ENCODE measurements around the gene LSM12.
A peak's percentile ranks its signal among the peaks of the same experiment; 100 is the strongest.

The LSM12 gene

GRCh38 chr17:44095647-44096496 lies 29.4 kb upstream of the LSM12 start:
- DNase-seq (ENCODE audit: low read depth), result peak; percentile 68

GRCh38 chr17:44095388-44095646 lies 28.8 kb upstream of the LSM12 start:
- DNase-seq (ENCODE audit: low read depth), result no peak

- no peak for DNase-seq (ENCODE audit: low read depth)
Measured at GRCh38 chr17:44094701-44095387, 28.4 kb upstream of the LSM12 start.

- no peak for DNase-seq (ENCODE audit: low read depth)
Measured at GRCh38 chr17:44093231-44093900, 26.9 kb upstream of the LSM12 start.

GRCh38 chr17:44092051-44092450 lies 25.6 kb upstream of the LSM12 start:
- DNase-seq (ENCODE audit: low read depth), result no peak

GRCh38 chr17:44091200-44091997 lies 24.9 kb upstream of the LSM12 start:
- DNase-seq (ENCODE audit: low read depth), result no peak

GRCh38 chr17:44088254-44088653 lies 21.8 kb upstream of the LSM12 start:
- no peak for DNase-seq (ENCODE audit: low read depth)

- DNase-seq (ENCODE audit: low read depth), result no peak
Measured at GRCh38 chr17:44087319-44087718, 20.8 kb upstream of the LSM12 start.

- DNase-seq (ENCODE audit: low read depth), result peak; percentile 71
Measured at GRCh38 chr17:44086364-44087311, 20.2 kb upstream of the LSM12 start.

GRCh38 chr17:44085908-44086307 lies 19.4 kb upstream of the LSM12 start:
- no peak for DNase-seq (ENCODE audit: low read depth)

GRCh38 chr17:44084921-44085320 lies 18.4 kb upstream of the LSM12 start:
- no peak for DNase-seq (ENCODE audit: low read depth)

- no peak for DNase-seq (ENCODE audit: low read depth)
Measured at GRCh38 chr17:44084131-44084538, 17.7 kb upstream of the LSM12 start.

- no peak for DNase-seq (ENCODE audit: low read depth)
Measured at GRCh38 chr17:44083250-44083849, 16.9 kb upstream of the LSM12 start.

GRCh38 chr17:44082256-44082927 lies 15.9 kb upstream of the LSM12 start:
- DNase-seq (ENCODE audit: low read depth), result no peak

- DNase-seq (ENCODE audit: low read depth), result no peak
Measured at GRCh38 chr17:44081681-44082080, 15.2 kb upstream of the LSM12 start.

- no peak for DNase-seq (ENCODE audit: low read depth)
Measured at GRCh38 chr17:44079877-44080821, 13.7 kb upstream of the LSM12 start.

- DNase-seq (ENCODE audit: low read depth), result no peak
Measured at GRCh38 chr17:44078412-44078811, 11.9 kb upstream of the LSM12 start.

GRCh38 chr17:44077595-44077909 lies 11.1 kb upstream of the LSM12 start:
- no peak for DNase-seq (ENCODE audit: low read depth)
